GM04504 (cell line): ENCODE data around the gene GOLGB1.

Experiments used
- DNase-seq: peaks from one replicate; pipeline ENCODE4 v3.0.0-alpha.2; 2012; ENCODE audit warnings: low read depth

GOLGB1 gene

GRCh38 chr3:121637922-121638321, 111.6 kb downstream of the GOLGB1 start:
- DNase-seq = no peak

GRCh38 chr3:121630355-121630754, 119.2 kb downstream of the GOLGB1 start:
- no peak for DNase-seq

GRCh38 chr3:121629601-121630000, 119.9 kb downstream of the GOLGB1 start:
- no peak for DNase-seq

- DNase-seq = no peak
Measured at GRCh38 chr3:121627622-121628021, 121.9 kb downstream of the GOLGB1 start.

GRCh38 chr3:121627211-121627610, 122.3 kb downstream of the GOLGB1 start:
- no peak for DNase-seq

GRCh38 chr3:121626495-121626894, 123.0 kb downstream of the GOLGB1 start:
- DNase-seq = no peak

GRCh38 chr3:121624147-121624899, 125.2 kb downstream of the GOLGB1 start:
- no peak for DNase-seq

- DNase-seq = no peak
Measured at GRCh38 chr3:121621491-121621890, 128.1 kb downstream of the GOLGB1 start.

GRCh38 chr3:121619691-121620090, 129.8 kb downstream of the GOLGB1 start:
- no peak for DNase-seq
